ENCODE measurements around the gene SPATA13.

Gene SPATA13

GRCh38 chr13:24271601-24272451, 111.3 kb downstream of the SPATA13 start:
- H3K4me1 ChIP-seq = peaks cover 70 to 85% (median 79%) of the 10 kb centered on the region in 10 experiments
- H3K9ac ChIP-seq = peak overlapping the region; percentile 74 to 94 (median 84)
- H3K27ac ChIP-seq = peak overlapping the region; percentile 84 to 97 (median 91)
- no peaks in the 10 kb centered on the region for H3K9me3 ChIP-seq (replicated peaks in 1 of 11)
- no peaks in the 10 kb centered on the region for H4K20me1 ChIP-seq
- no peaks in the 10 kb centered on the region for H3K36me3 ChIP-seq
- peak overlapping the region; percentile 88 to 99 (median 95) for H3K4me2 ChIP-seq
- H3K27me3 ChIP-seq = no peaks in the 10 kb centered on the region
- peak overlapping the region; percentile 43 to 76 (median 60) for H3K4me3 ChIP-seq
- TF ChIP-seq Cebpa-rat (IDR thresholded peaks at IDR 0.05) = no peak

- Histone ChIP-seq H3K36me3 (0 out of 22 replicates have a peak, but pooled peaks cover 0 to 1% (median 0%) of the 10 kb centered on the region in 11 experiments), H4K20me1 (no peaks in the 10 kb centered on the region), H3K9me3 (replicated peaks in 1 of 11) (no peaks in the 10 kb centered on the region), H3K9ac (peak overlapping the region; percentile 74 to 94 (median 84)), H3K27me3 (no peaks in the 10 kb centered on the region), H3K27ac (peak overlapping the region; percentile 84 to 97 (median 91)), H3K4me1 (peaks cover 68 to 86% (median 75%) of the 10 kb centered on the region in 10 experiments), H3K4me3 (peak overlapping the region; percentile 43 to 76 (median 60); a peak in 18 of 20 replicates), H3K4me2 (peak overlapping the region; percentile 88 to 99 (median 95))
- TF ChIP-seq Cebpa-rat (IDR thresholded peaks at IDR 0.05) = no peak
Measured at GRCh38 chr13:24272452-24273161, 112.1 kb downstream of the SPATA13 start.

DNA sequence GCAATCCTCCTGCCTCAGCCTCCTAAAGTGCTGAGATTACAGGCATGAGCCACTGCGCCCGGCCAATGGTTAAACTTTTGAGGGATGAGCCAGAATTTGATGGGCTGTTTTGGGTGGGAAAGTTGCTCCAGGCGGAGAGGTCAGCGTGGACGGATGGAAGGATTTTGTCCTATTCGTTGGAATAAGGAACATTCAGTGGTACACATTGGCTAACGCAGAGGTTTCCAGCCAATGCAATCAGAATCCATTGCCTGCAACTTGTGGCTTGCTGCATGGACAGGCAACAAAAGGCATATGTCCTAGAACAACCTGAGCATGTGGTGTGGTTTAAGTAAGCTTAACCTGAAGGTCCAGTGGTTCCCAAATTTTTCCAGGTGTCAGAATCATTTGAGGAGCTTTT, 113.4 kb downstream of the SPATA13 start:
- H3K27ac ChIP-seq = peak overlapping the region; percentile 58 to 97 (median 91)
- H3K9ac ChIP-seq = peak overlapping the region; percentile 35 to 72 (median 61); a peak in 19 of 22 replicates
- H3K4me2 ChIP-seq = peak overlapping the region; percentile 75 to 99 (median 94)
- no peaks in the 10 kb centered on the region for H3K27me3 ChIP-seq
- H3K4me3 ChIP-seq = peak overlapping the region in 1 of 10 experiments; percentile 10; a peak in 1 of 20 replicates
- H3K9me3 ChIP-seq (replicated peaks in 1 of 11) = no peaks in the 10 kb centered on the region
- no peak for TF ChIP-seq Cebpa-rat (IDR thresholded peaks at IDR 0.05)
- no peaks in the 10 kb centered on the region; a peak in 1 of 22 replicates for H4K20me1 ChIP-seq
- H3K36me3 ChIP-seq = peaks cover 0 to 10% (median 0%) of the 10 kb centered on the region in 11 experiments; a peak in 2 of 22 replicates
- H3K4me1 ChIP-seq = peaks cover 66 to 86% (median 80%) of the 10 kb centered on the region in 10 experiments

- no peak for TF ChIP-seq Cebpa-rat (IDR thresholded peaks at IDR 0.05)
- H3K4me1 ChIP-seq = peaks cover 69 to 90% (median 84%) of the 10 kb centered on the region in 10 experiments
- H3K9me3 ChIP-seq (replicated peaks in 1 of 11) = no peaks in the 10 kb centered on the region
- peak overlapping the region; percentile 75 to 99 (median 94) for H3K4me2 ChIP-seq
- peak overlapping the region in 4 of 10 experiments; percentile 4 to 23 (median 8); a peak in 5 of 20 replicates for H3K4me3 ChIP-seq
- peaks cover 0 to 10% (median 0%) of the 10 kb centered on the region in 11 experiments; a peak in 3 of 22 replicates for H3K36me3 ChIP-seq
- peak overlapping the region; percentile 58 to 97 (median 91) for H3K27ac ChIP-seq
- no peaks in the 10 kb centered on the region for H3K27me3 ChIP-seq
- H4K20me1 ChIP-seq = peaks cover 0 to 6% (median 0%) of the 10 kb centered on the region in 11 experiments; a peak in 4 of 22 replicates
- H3K9ac ChIP-seq = peak overlapping the region; percentile 35 to 72 (median 61); a peak in 21 of 22 replicates
Measured at GRCh38 chr13:24274452-24275021, 114.0 kb downstream of the SPATA13 start.

DNA sequence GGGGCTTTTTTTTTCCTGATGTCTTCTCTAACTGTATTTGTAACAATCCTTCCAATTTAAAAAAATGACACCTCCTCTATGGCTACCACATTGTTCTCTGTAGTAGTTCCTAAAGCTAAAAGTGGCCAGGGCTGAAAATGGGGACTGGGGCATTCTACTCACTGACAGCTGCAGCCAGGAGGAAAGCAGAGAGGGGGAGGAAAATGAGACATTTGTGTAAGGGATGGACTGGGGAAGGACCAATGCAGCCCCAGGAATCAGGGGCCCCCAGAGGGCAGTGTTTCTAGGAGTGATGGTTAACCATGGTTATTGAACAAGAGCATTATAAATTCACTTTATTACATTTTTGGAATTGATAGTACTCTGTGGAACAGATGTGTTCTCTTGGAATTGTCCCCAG, 114.5 kb downstream of the SPATA13 start:
- Histone ChIP-seq H4K20me1 (peaks cover 0 to 11% (median 0%) of the 10 kb centered on the region in 11 experiments; a peak in 4 of 22 replicates), H3K4me2 (peak overlapping the region; percentile 75 to 99 (median 94)), H3K36me3 (peaks cover 0 to 11% (median 0%) of the 10 kb centered on the region in 11 experiments; a peak in 3 of 22 replicates), H3K9me3 (replicated peaks in 1 of 11) (no peaks in the 10 kb centered on the region), H3K4me3 (peak overlapping the region in 4 of 10 experiments; percentile 4 to 23 (median 8); a peak in 4 of 20 replicates), H3K9ac (peak overlapping the region; percentile 35 to 72 (median 61); a peak in 21 of 22 replicates), H3K4me1 (peaks cover 73 to 91% (median 85%) of the 10 kb centered on the region in 10 experiments), H3K27me3 (no peaks in the 10 kb centered on the region), H3K27ac (peak overlapping the region; percentile 58 to 97 (median 91))
- TF ChIP-seq Cebpa-rat (IDR thresholded peaks at IDR 0.05) = no peak

- H3K9ac ChIP-seq = no peak overlapping the region; a peak in 1 of 22 replicates
- H3K4me1 ChIP-seq = peaks cover 73 to 94% (median 91%) of the 10 kb centered on the region in 10 experiments
- peak overlapping the region in 10 of 11 experiments; percentile 75 to 99 (median 94); a peak in 13 of 22 replicates for H3K4me2 ChIP-seq
- no peak overlapping the region for H3K4me3 ChIP-seq
- H3K27ac ChIP-seq = peak overlapping the region in 8 of 11 experiments; percentile 11 to 97 (median 91); a peak in 10 of 22 replicates
- peaks cover 0 to 15% (median 0%) of the 10 kb centered on the region in 11 experiments; a peak in 6 of 22 replicates for H3K36me3 ChIP-seq
- H3K27me3 ChIP-seq = no peaks in the 10 kb centered on the region
- TF ChIP-seq Cebpa-rat (IDR thresholded peaks at IDR 0.05) = no peak
- H4K20me1 ChIP-seq = peaks cover 0 to 22% (median 0%) of the 10 kb centered on the region in 11 experiments; a peak in 4 of 22 replicates
- no peaks in the 10 kb centered on the region for H3K9me3 ChIP-seq (replicated peaks in 1 of 11)
Measured at GRCh38 chr13:24276306-24276705, 115.8 kb downstream of the SPATA13 start.

DNA sequence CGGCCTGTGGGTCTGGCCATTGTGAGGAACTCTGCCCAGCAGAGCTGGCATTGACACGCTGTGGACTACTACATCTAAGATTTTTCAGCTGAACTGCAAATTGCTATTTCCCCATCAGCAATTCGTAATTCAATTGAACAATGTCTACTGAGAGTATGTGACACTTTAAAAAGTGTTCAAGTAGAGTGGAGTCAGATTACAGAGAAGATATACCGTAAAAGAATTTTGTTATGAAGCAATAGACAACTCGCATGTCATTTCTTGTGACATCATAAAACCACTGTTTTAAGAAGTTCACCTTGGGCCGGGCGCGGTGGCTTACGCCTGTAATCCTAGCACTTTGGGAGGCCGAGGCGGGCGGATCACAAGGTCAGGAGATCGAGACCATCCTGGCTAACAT, 116.3 kb downstream of the SPATA13 start:
- TF ChIP-seq Cebpa-rat (IDR thresholded peaks at IDR 0.05) = no peak

GRCh38 chr13:24277761-24278160, 117.2 kb downstream of the SPATA13 start:
- H3K9ac ChIP-seq = no peak overlapping the region
- H3K9me3 ChIP-seq (replicated peaks in 1 of 11) = no peaks in the 10 kb centered on the region
- H3K36me3 ChIP-seq = peaks cover 0 to 28% (median 5%) of the 10 kb centered on the region in 11 experiments; a peak in 11 of 22 replicates
- H4K20me1 ChIP-seq = peaks cover 0 to 36% (median 0%) of the 10 kb centered on the region in 11 experiments; a peak in 6 of 22 replicates
- peak overlapping the region in 3 of 11 experiments; percentile 11 to 26 (median 19); a peak in 4 of 22 replicates for H3K27ac ChIP-seq
- no peaks in the 10 kb centered on the region for H3K27me3 ChIP-seq
- no peak overlapping the region for H3K4me3 ChIP-seq
- H3K4me2 ChIP-seq = peak overlapping the region in 8 of 11 experiments; percentile 0 to 88 (median 12); a peak in 10 of 22 replicates
- TF ChIP-seq Cebpa-rat (IDR thresholded peaks at IDR 0.05) = no peak
- H3K4me1 ChIP-seq = peaks cover 60 to 100% (median 84%) of the 10 kb centered on the region in 10 experiments

More for the DNA sequence above, 116.3 kb downstream of the SPATA13 start:
- Histone ChIP-seq H4K20me1 (peaks cover 0 to 27% (median 0%) of the 10 kb centered on the region in 11 experiments; a peak in 6 of 22 replicates), H3K4me2 (peak overlapping the region in 8 of 11 experiments; percentile 14 to 99 (median 90); a peak in 11 of 22 replicates), H3K36me3 (peaks cover 0 to 21% (median 0%) of the 10 kb centered on the region in 11 experiments; a peak in 6 of 22 replicates), H3K4me3 (no peak overlapping the region), H3K4me1 (peaks cover 69 to 100% (median 93%) of the 10 kb centered on the region in 10 experiments), H3K27ac (peak overlapping the region in 2 of 11 experiments; percentile 39 to 97; a peak in 2 of 22 replicates), H3K27me3 (no peaks in the 10 kb centered on the region), H3K9me3 (replicated peaks in 1 of 11) (no peaks in the 10 kb centered on the region), H3K9ac (no peak overlapping the region)
